GM10266 (cell line): ENCODE results near the gene MTMR4.

Experiments used
- DNase-seq: peaks from one replicate; pipeline ENCODE4 v3.0.0; 2012; ENCODE audit errors: extremely low spot score
- CTCF ChIP-seq: IDR thresholded peaks from 2 replicates; pipeline ENCODE4 v1.5.1; 2012; ENCODE audit warnings: mild to moderate bottlenecking, low read depth; ENCODE audit not compliant: control insufficient read depth, insufficient read depth; ENCODE audit errors: missing control alignments

The MTMR4 gene

DNA sequence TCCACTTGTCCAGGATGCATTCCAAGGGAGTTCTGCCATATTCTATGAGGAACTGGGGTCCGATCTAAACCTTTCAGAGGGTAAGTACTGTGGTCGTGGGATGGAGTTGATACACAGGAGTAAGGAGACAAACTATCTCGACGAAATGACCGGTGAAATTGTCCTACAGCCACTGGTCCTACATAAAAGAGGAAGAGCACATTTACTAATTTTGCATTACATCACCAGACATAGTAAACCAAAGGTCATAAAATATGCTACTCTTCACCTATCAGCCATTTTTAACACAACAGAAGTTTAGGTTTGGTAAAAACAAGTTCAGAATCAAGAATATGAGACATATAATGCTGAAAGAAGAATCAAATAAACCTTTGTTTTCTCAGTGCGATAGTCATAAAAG is 34.3 kb downstream of the MTMR4 start:
- no peak for DNase-seq
- no peak for TF ChIP-seq CTCF

DNA sequence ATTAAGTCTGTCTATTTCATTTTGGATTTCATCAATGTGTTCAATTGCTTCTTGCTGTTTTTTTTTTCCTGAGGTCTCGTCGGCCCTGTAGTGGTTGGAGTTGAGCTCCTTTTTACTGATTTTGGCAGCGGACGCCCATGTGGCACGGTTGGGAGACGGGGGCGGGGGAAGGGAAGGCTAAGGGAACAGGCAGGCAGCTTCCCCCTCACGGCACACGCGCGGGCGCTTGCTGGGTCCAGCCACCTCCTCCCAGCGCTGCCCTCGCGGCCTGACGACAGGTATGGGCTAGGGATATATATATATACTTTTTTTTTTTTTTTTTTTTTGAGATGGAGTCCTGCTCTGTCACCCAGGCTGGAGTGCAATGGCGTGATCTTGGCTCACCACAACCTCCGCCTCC is 37.6 kb downstream of the MTMR4 start:
- no peak for TF ChIP-seq CTCF
- DNase-seq = no peak

- DNase-seq = no peak
- no peak for TF ChIP-seq CTCF
These were observed 38.5 kb downstream of the MTMR4 start for GRCh38 chr17:58475985-58476384.

DNA sequence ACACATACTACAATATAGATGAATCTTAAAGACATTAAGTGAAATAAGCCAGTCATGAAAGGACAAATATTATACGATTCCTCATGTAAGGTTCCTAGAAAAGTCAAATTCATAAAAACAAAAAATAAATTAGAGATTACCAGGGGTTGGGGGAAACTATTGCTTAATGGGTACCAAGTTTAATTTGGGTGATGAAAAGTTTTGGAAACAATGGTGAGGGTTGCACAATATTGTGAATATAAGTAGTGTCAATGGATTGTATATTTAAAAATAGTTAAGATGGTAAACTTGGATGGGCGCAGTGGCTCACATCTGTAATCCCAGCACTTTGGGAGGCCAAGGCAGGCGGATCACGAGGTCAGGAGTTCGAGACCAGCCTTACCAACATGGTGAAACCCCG is 44.1 kb downstream of the MTMR4 start:
- TF ChIP-seq CTCF = no peak
- DNase-seq = no peak

DNA sequence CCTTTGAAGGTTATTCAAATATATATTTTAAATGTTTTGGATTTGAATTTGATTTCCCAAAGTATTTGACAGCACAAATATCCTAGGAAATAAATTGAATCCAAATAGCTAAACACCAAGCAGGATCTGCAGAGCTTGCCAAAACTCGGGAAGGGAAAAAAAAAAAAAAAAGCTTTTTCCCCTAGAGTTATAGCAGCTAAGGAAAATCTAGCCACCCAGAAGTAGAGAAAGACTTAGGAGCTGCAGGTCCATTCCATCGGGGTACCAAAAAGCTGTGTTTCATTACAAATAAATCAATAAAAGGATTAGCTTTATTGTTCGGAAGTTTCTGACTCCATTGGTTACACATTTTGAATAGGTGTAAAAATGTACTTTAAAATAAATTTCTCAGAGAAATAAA is 45.5 kb downstream of the MTMR4 start:
- TF ChIP-seq CTCF = no peak
- DNase-seq = no peak

GRCh38 chr17:58455491-58455890 is 58.9 kb downstream of the MTMR4 start:
- DNase-seq = no peak

DNA sequence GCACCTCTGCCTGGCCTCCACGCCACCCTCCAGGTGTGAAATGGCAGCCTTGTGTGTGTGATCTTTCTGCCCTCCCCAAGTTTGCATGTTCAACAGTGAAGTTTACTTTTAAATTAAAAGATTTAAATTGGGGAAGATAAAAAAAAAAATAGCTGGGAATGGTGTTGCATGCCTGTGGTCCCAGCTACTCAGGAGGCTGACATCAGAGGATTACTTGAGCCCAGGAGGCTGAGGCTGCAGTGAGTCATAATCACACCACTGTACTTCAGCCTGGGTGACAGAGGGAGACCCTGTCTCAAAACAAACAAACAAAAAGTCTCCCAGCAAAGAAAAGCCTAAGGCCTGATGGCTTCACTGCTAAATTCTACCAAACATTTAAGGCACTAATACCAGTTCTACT is 61.7 kb downstream of the MTMR4 start:
- no peak for TF ChIP-seq CTCF
- no peak for DNase-seq

More at GRCh38 chr17:58455491-58455890, 58.9 kb downstream of the MTMR4 start:
- no peak for TF ChIP-seq CTCF
